HCT116 (cell line): ENCODE measurements around the gene CLIC6. TPM values are rescaled to one million over a fixed set of nuclear protein-coding genes. Genes with fewer than 3 reads are reported as not detected.

Experiments
- ATAC-seq: fragments of 200-7000 bp; cut with Tn5 transposase; 2 replicates; pipeline ENCODE4 v1.9.1; 2020; ENCODE audit warnings: mild to moderate bottlenecking, moderate library complexity
- BruUV-seq: library from RNA; stranded (reverse); fragments of 400-500 nt; replicated peaks from 2 replicates; lab custom pipeline; 2021; lab: Mats Ljungman, UMichigan
- CTCF ChIA-PET: fragments of 300-600 bp; sonication (Branson Sonifier 250); formaldehyde crosslinking; loops from one replicate; lab custom pipeline; 2021; ENCODE audit warnings: antibody characterized with exemption; lab: Charles Lee
- POLR2A ChIA-PET: fragments of 300-600, 350-600 bp; sonication (Branson Sonifier 250); formaldehyde crosslinking; loops from one replicate; lab custom pipeline; 2021; ENCODE audit warnings: antibody characterized with exemption; lab: Charles Lee
- RAD21 ChIA-PET, 2 experiments: fragments of 300-600 bp; sonication (Branson Sonifier 250); formaldehyde crosslinking; loops; one replicate each; lab custom pipeline; 2023; ENCODE audit warnings: low total read pairs in 2 of 2; ENCODE audit not compliant: uncharacterized antibody in 2 of 2, unreplicated experiment in 2 of 2, low non-redundant PET in 1 of 2; lab: Charles Lee
- DNase-seq: peaks from one replicate; pipeline ENCODE4 v3.0.0-alpha.2; 2010; ENCODE audit warnings: low read depth, low spot score
- H2AFZ ChIP-seq: fragments of 200-600 bp; shearing (Covaris generic), sonication (generic); 2 replicates; pipeline ENCODE4 v1.6.1; 2017; ENCODE audit warnings: low read depth, mixed run types, mixed read lengths, antibody characterized with exemption, low read length; ENCODE audit not compliant: poor library complexity, severe bottlenecking
- H3K27ac ChIP-seq: 2 replicates; pipeline ENCODE4 v1.5.1; 2012; ENCODE audit warnings: low read depth, low read length
- H3K27me3 ChIP-seq: fragments of 200-600 bp; sonication (generic); 2 replicates; pipeline ENCODE4 v1.6.1; 2016; ENCODE audit warnings: mixed run types, low read length, mixed read lengths; ENCODE audit not compliant: insufficient read depth
- H3K36me3 ChIP-seq, 2 experiments: fragments of 200-500 bp in 1 of 2; fragments of 200-600 bp in 1 of 2; sonication (Bioruptor generic) in 1 of 2; sonication (generic) in 1 of 2; 2 replicates each; pipeline versions ENCODE4 v1.5.1 to v1.6.1; 2014 to 2016; ENCODE audit warnings: low read length in 2 of 2, inconsistent platforms in 1 of 2, mixed read lengths in 1 of 2, mixed run types in 1 of 2; ENCODE audit not compliant: insufficient read depth in 2 of 2, control insufficient read depth in 1 of 2
- H3K4me1 ChIP-seq, 2 experiments: fragments of 200-600 bp in 1 of 2; sonication (generic) in 1 of 2; 2 replicates each; pipeline versions ENCODE4 v1.5.1 to v1.6.1; 2012 to 2017; ENCODE audit warnings: low read length in 2 of 2, inconsistent platforms in 1 of 2, mild to moderate bottlenecking in 1 of 2, mixed read lengths in 1 of 2, mixed run types in 1 of 2, moderate library complexity in 1 of 2; ENCODE audit not compliant: insufficient read depth in 2 of 2, control insufficient read depth in 1 of 2
- H3K4me2 ChIP-seq: fragments of 200-600 bp; sonication (generic); 2 replicates; pipeline ENCODE4 v1.6.1; 2017; ENCODE audit warnings: mixed run types, low read length, mixed read lengths
- H3K4me3 ChIP-seq, 2 experiments: fragments of 200-600 bp in 1 of 2; sonication (generic) in 1 of 2; replicated peaks in 1 of 2; 2 replicates each; pipeline ENCODE4 v1.5.1; 2011 to 2016; ENCODE audit warnings: low read length in 2 of 2, control low read depth in 1 of 2, low read depth in 1 of 2, mild to moderate bottlenecking in 1 of 2, mixed read lengths in 1 of 2, mixed run types in 1 of 2
- H3K79me2 ChIP-seq: fragments of 200-600 bp; sonication (generic); 2 replicates; pipeline ENCODE4 v1.6.1; 2017; ENCODE audit warnings: mild to moderate bottlenecking, mixed run types, low read length, moderate library complexity, mixed read lengths; ENCODE audit not compliant: insufficient read depth
- H3K9ac ChIP-seq: fragments of 200-600 bp; sonication (generic); 2 replicates; pipeline ENCODE4 v1.6.1; 2016; ENCODE audit warnings: low read length, mixed read lengths
- H3K9me2 ChIP-seq: fragments of 200-600 bp; sonication (generic), shearing (Covaris generic); 2 replicates; pipeline ENCODE4 v1.6.1; 2017; ENCODE audit warnings: mixed run types, mild to moderate bottlenecking, moderate library complexity; ENCODE audit not compliant: insufficient read depth
- H3K9me3 ChIP-seq, 2 experiments: fragments of 200-500 bp in 1 of 2; fragments of 200-600 bp in 1 of 2; sonication (Bioruptor generic) in 1 of 2; sonication (generic) in 1 of 2; 2 replicates each; pipeline ENCODE4 v1.6.1; 2014 to 2017; ENCODE audit warnings: low read length in 2 of 2, mixed read lengths in 2 of 2, inconsistent platforms in 1 of 2, low read depth in 1 of 2, mild to moderate bottlenecking in 1 of 2, mixed run types in 1 of 2, moderate library complexity in 1 of 2; ENCODE audit not compliant: control insufficient read depth in 1 of 2, insufficient read depth in 1 of 2
- H4K20me1 ChIP-seq: fragments of 200-600 bp; sonication (generic), shearing (Covaris generic); 2 replicates; pipeline ENCODE4 v1.6.1; 2017; ENCODE audit warnings: mixed run types, mild to moderate bottlenecking, moderate library complexity; ENCODE audit not compliant: insufficient read depth
- CBX3 ChIP-seq: IDR thresholded peaks from 2 replicates; pipeline ENCODE4 v1.6.1; 2012; ENCODE audit warnings: low read depth
- CEBPB ChIP-seq: IDR thresholded peaks from 2 replicates; pipeline ENCODE4 v1.6.1; 2012; ENCODE audit warnings: low read depth
- EGR1 ChIP-seq: IDR thresholded peaks from 2 replicates; pipeline ENCODE4 v1.6.1; 2012; ENCODE audit warnings: low read depth
- ELF1 ChIP-seq: IDR thresholded peaks from 2 replicates; pipeline ENCODE4 v1.6.1; 2012; ENCODE audit warnings: low read depth, borderline replicate concordance
- EZH2 ChIP-seq: fragments of 200-600 bp; sonication (generic); IDR thresholded peaks from 2 replicates; pipeline ENCODE4 v1.6.1; 2017; ENCODE audit warnings: antibody characterized with exemption, mixed run types
- EZH2phosphoT487 ChIP-seq: fragments of 200-600 bp; IDR thresholded peaks from 2 replicates; pipeline ENCODE4 v1.6.1; 2018; ENCODE audit warnings: antibody characterized with exemption, borderline replicate concordance
- FOSL1 ChIP-seq: IDR thresholded peaks from 2 replicates; pipeline ENCODE4 v1.6.1; 2012; ENCODE audit warnings: low read depth
- JUND ChIP-seq: IDR thresholded peaks from 2 replicates; pipeline ENCODE4 v1.6.1; 2012
- POLR2A ChIP-seq: IDR thresholded peaks from 2 replicates; pipeline ENCODE4 v1.7.0; 2011; ENCODE audit warnings: borderline replicate concordance; ENCODE audit not compliant: insufficient read depth, insufficient read length; ENCODE audit errors: extremely low read depth
- POLR2AphosphoS5 ChIP-seq: IDR thresholded peaks from 2 replicates; pipeline ENCODE4 v1.6.1; 2011; ENCODE audit warnings: mild to moderate bottlenecking, low read depth, low read length, moderate library complexity
- SIN3A ChIP-seq: IDR thresholded peaks from 2 replicates; pipeline ENCODE4 v1.6.1; 2012; ENCODE audit warnings: low read depth
- SP1 ChIP-seq: IDR thresholded peaks from 2 replicates; pipeline ENCODE4 v1.6.1; 2012; ENCODE audit warnings: low read depth
- SRF ChIP-seq: IDR thresholded peaks from 2 replicates; pipeline ENCODE4 v1.6.1; 2012; ENCODE audit warnings: low read depth
- TCF7L2 ChIP-seq: IDR thresholded peaks from 2 replicates; pipeline ENCODE4 v1.7.0; 2011; ENCODE audit warnings: borderline replicate concordance, inconsistent platforms; ENCODE audit not compliant: insufficient read depth, insufficient read length; ENCODE audit errors: extremely low read depth
- YY1 ChIP-seq: IDR thresholded peaks from 2 replicates; pipeline ENCODE4 v1.6.1; 2011; ENCODE audit warnings: low read length, low read depth, moderate library complexity, mild to moderate bottlenecking; ENCODE audit not compliant: insufficient replicate concordance; ENCODE audit errors: extremely low read depth
- ZNF274 ChIP-seq: fragments of 200-500 bp; sonication (Bioruptor generic); IDR thresholded peaks from 2 replicates; pipeline ENCODE4 v1.6.1; 2014; ENCODE audit warnings: mild to moderate bottlenecking, low read depth, low read length, inconsistent platforms
- intact Hi-C: fragments of 100-400 bp; cut with micrococcal nuclease; formaldehyde crosslinking; loops from 2 replicates; pipeline ENCODE4 v1.10.0; 2022
- total RNA-seq: library from RNA; stranded (reverse); gene quantifications from one replicate; pipeline ENCODE4 v1.2.1, GENCODE V29; 2021; ENCODE audit not compliant: unreplicated experiment
- TF ChIP-seq, protein P1 (sequence below): IDR thresholded peaks from 2 replicates; pipeline ENCODE4 v1.6.1; 2012; ENCODE audit warnings: low read depth
- TF ChIP-seq, protein P2 (sequence below), 3 experiments: fragments of 200-600 bp in 1 of 3; sonication (generic) in 1 of 3; IDR thresholded peaks in 2 of 3; conservative IDR thresholded peaks in 1 of 3; 2 replicates each; pipeline ENCODE4 v1.5.1; 2012 to 2017; ENCODE audit warnings: low read depth in 2 of 3, low read length in 2 of 3, antibody characterized with exemption in 1 of 3, borderline replicate concordance in 1 of 3, control low read depth in 1 of 3, mild to moderate bottlenecking in 1 of 3, mixed read lengths in 1 of 3, mixed run types in 1 of 3, moderate library complexity in 1 of 3; ENCODE audit not compliant: insufficient read depth in 1 of 3
- TF ChIP-seq, protein P3 (sequence below): IDR thresholded peaks from 2 replicates; pipeline ENCODE4 v1.6.1; 2011; ENCODE audit warnings: mild to moderate bottlenecking, low read length, moderate library complexity; ENCODE audit not compliant: insufficient replicate concordance; ENCODE audit errors: extremely low read depth
- TF ChIP-seq, protein P4 (sequence below): IDR thresholded peaks from 2 replicates; pipeline ENCODE4 v1.6.1; 2012

Gene CLIC6
- total RNA-seq, 1 experiment from 2014 or later, result 0.05 TPM

DNA sequence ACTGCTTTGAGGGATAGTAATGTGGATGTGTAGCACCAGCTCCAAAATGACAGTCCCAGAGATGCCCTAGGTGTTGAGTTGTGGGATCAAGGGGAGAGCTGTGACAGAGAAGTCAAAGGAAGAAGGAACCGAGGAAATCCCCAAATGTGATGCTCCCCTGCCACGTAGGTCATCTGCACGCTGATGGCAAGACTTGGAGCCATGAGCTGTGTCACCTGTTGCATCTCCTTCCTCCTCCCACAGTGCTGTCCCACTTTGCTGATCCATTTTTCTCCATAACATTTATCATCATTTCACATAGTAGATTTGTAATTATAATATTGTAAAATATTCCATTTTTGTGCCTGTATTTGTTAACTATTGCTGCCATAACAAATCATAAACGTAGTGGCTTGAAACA is 36.3 kb upstream of the CLIC6 start:
- Histone ChIP-seq H3K9me3 (no peaks in the 10 kb centered on the region), H3K27ac (no peak overlapping the region), H3K27me3 (0 out of 2 replicates have a peak, but pooled peaks cover 7% of the 10 kb centered on the region), H3K9ac (no peak overlapping the region), H3K4me2 (no peak overlapping the region), H3K79me2 (no peaks in the 10 kb centered on the region), H3K4me3 (no peak overlapping the region), H3K9me2 (no peaks in the 10 kb centered on the region), H3K4me1 (no peaks in the 10 kb centered on the region), H2AFZ (no peak overlapping the region), H3K36me3 (no peaks in the 10 kb centered on the region), H4K20me1 (no peaks in the 10 kb centered on the region)
- TF ChIP-seq JUND (no peak), EZH2phosphoT487 (no peak), YY1 (no peak), ZNF274 (no peak), SP1 (no peak), SIN3A (no peak), TCF7L2 (no peak), CBX3 (no peak), POLR2A (no peak), ELF1 (no peak), EGR1 (no peak), SRF (no peak), FOSL1 (no peak), CEBPB (no peak), EZH2 (no peak), POLR2AphosphoS5 (no peak)
- TF ChIP-seq, protein P1, sequence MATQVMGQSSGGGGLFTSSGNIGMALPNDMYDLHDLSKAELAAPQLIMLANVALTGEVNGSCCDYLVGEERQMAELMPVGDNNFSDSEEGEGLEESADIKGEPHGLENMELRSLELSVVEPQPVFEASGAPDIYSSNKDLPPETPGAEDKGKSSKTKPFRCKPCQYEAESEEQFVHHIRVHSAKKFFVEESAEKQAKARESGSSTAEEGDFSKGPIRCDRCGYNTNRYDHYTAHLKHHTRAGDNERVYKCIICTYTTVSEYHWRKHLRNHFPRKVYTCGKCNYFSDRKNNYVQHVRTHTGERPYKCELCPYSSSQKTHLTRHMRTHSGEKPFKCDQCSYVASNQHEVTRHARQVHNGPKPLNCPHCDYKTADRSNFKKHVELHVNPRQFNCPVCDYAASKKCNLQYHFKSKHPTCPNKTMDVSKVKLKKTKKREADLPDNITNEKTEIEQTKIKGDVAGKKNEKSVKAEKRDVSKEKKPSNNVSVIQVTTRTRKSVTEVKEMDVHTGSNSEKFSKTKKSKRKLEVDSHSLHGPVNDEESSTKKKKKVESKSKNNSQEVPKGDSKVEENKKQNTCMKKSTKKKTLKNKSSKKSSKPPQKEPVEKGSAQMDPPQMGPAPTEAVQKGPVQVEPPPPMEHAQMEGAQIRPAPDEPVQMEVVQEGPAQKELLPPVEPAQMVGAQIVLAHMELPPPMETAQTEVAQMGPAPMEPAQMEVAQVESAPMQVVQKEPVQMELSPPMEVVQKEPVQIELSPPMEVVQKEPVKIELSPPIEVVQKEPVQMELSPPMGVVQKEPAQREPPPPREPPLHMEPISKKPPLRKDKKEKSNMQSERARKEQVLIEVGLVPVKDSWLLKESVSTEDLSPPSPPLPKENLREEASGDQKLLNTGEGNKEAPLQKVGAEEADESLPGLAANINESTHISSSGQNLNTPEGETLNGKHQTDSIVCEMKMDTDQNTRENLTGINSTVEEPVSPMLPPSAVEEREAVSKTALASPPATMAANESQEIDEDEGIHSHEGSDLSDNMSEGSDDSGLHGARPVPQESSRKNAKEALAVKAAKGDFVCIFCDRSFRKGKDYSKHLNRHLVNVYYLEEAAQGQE, result no peak
- TF ChIP-seq, protein P2, sequence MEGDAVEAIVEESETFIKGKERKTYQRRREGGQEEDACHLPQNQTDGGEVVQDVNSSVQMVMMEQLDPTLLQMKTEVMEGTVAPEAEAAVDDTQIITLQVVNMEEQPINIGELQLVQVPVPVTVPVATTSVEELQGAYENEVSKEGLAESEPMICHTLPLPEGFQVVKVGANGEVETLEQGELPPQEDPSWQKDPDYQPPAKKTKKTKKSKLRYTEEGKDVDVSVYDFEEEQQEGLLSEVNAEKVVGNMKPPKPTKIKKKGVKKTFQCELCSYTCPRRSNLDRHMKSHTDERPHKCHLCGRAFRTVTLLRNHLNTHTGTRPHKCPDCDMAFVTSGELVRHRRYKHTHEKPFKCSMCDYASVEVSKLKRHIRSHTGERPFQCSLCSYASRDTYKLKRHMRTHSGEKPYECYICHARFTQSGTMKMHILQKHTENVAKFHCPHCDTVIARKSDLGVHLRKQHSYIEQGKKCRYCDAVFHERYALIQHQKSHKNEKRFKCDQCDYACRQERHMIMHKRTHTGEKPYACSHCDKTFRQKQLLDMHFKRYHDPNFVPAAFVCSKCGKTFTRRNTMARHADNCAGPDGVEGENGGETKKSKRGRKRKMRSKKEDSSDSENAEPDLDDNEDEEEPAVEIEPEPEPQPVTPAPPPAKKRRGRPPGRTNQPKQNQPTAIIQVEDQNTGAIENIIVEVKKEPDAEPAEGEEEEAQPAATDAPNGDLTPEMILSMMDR (IDR thresholded peaks at IDR 0.05 in 2 of 3, conservative IDR thresholded peaks at IDR 0.05 in 1 of 3; ENCODE audit: borderline replicate concordance in 1 of 3, insufficient read depth in 1 of 3, low read depth in 2 of 3, low read length in 2 of 3), result no peak
- TF ChIP-seq, protein P3, sequence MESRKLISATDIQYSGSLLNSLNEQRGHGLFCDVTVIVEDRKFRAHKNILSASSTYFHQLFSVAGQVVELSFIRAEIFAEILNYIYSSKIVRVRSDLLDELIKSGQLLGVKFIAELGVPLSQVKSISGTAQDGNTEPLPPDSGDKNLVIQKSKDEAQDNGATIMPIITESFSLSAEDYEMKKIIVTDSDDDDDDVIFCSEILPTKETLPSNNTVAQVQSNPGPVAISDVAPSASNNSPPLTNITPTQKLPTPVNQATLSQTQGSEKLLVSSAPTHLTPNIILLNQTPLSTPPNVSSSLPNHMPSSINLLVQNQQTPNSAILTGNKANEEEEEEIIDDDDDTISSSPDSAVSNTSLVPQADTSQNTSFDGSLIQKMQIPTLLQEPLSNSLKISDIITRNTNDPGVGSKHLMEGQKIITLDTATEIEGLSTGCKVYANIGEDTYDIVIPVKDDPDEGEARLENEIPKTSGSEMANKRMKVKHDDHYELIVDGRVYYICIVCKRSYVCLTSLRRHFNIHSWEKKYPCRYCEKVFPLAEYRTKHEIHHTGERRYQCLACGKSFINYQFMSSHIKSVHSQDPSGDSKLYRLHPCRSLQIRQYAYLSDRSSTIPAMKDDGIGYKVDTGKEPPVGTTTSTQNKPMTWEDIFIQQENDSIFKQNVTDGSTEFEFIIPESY, result no peak
- TF ChIP-seq, protein P4, sequence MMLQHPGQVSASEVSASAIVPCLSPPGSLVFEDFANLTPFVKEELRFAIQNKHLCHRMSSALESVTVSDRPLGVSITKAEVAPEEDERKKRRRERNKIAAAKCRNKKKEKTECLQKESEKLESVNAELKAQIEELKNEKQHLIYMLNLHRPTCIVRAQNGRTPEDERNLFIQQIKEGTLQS, result no peak
- ATAC-seq (no peak), DNase-seq (no peak)
- intact Hi-C loops, result loop anchor here (5.0 kb wide), 1 partner anchor 710 kb away; no protein-coding TSS in a partner anchor
- no TSS peak for BruUV-seq
- ChIA-PET RAD21 (no interaction called here), CTCF (interaction anchor here (1.3 to 2.6 kb wide), 2 partner anchors 29 to 122 kb away, joined by 3 to 8 read pairs; no protein-coding TSS in a partner anchor), POLR2A (no interaction called here)
